ENCODE data around the gene DOCK10.
"Not testable (repeated sequence)": the region's sequence is repeated elsewhere in the genome, so short reads cannot be mapped to it uniquely, and the experiment has no call there.

DOCK10 gene

GRCh38 chr2:224919472-224920110 lies 122.7 kb downstream of the DOCK10 start:
- H2AFZ ChIP-seq (ENCODE audit: low read length) = no peak overlapping the region
- H3K14ac ChIP-seq (ENCODE audit: low read length) = peak overlapping the region; percentile 39
- H3K27ac ChIP-seq (replicated peaks; ENCODE audit: low read length) = no peak overlapping the region

GRCh38 chr2:224918626-224919471 lies 123.4 kb downstream of the DOCK10 start:
- Histone ChIP-seq H3K9ac (ENCODE audit: low read depth, low read length, poor library complexity) (peak overlapping the region; percentile 75), H3K9me3 (replicated peaks in 1 of 2; ENCODE audit: control insufficient read depth in 2 of 2, insufficient read depth in 1 of 2, low read depth in 1 of 2, low read length in 2 of 2) (peaks cover 0 to 12% of the 10 kb centered on the region in 2 donors), H4K8ac (ENCODE audit: low read depth, low read length) (peak overlapping the region; percentile 52), H2BK120ac (ENCODE audit: low read depth, low read length) (no peak overlapping the region), H3K4me2 (ENCODE audit: insufficient read depth, low read length, poor library complexity, severe bottlenecking) (no peak overlapping the region), H3K4me3 (ENCODE audit: low read length in 2 of 2) (peak overlapping the region in 1 of 2 donors; percentile 56), H2BK5ac (ENCODE audit: low read length) (no peak overlapping the region), H2AK5ac (ENCODE audit: low read depth, low read length) (no peak overlapping the region), H3K23ac (ENCODE audit: low read depth, low read length, poor library complexity) (peak overlapping the region; percentile 62), H3K4me1 (ENCODE audit: control insufficient read depth in 2 of 2, insufficient read depth in 1 of 2, low read depth in 1 of 2, low read length in 2 of 2) (peaks cover 0 to 5% of the 10 kb centered on the region in 2 donors), H3K14ac (ENCODE audit: low read length) (peak overlapping the region; percentile 39), H3K4ac (ENCODE audit: low read length) (peak overlapping the region; percentile 90), H3K27me3 (ENCODE audit: control insufficient read depth in 3 of 3, insufficient read depth in 3 of 3, low read depth in 1 of 3, low read length in 3 of 3) (peaks cover 0 to 7% (median 0%) of the 10 kb centered on the region in 3 experiments), H4K91ac (ENCODE audit: low read depth, low read length, poor library complexity) (peak overlapping the region; percentile 94), H2BK15ac (ENCODE audit: low read length) (peak overlapping the region; percentile 62), H2AFZ (ENCODE audit: low read length) (no peak overlapping the region), H3K27ac (replicated peaks; ENCODE audit: low read length) (no peak overlapping the region), H3K18ac (ENCODE audit: low read length) (peak overlapping the region; percentile 59), H2BK12ac (ENCODE audit: low read length) (peak overlapping the region; percentile 88), H3K36me3 (replicated peaks in 1 of 2; ENCODE audit: control insufficient read depth in 2 of 2, insufficient read depth in 2 of 2, low read length in 2 of 2) (peaks cover 0 to 5% of the 10 kb centered on the region in 2 donors), H3K79me1 (ENCODE audit: low read depth, low read length) (peaks cover 8% of the 10 kb centered on the region)
- DNase-seq (ENCODE audit: low spot score) = no peak
- WGBS, 2 donors (ENCODE audit: extremely low coverage in 2 of 2, insufficient read length in 2 of 2, insufficient replicate concordance in 1 of 2) = 100% methylated on average over 1 to 4 of the region's 4 CpGs

More at GRCh38 chr2:224919472-224920110, 122.7 kb downstream of the DOCK10 start:
- H3K4me2 ChIP-seq (ENCODE audit: insufficient read depth, low read length, poor library complexity, severe bottlenecking) = no peak overlapping the region
- peak overlapping the region; percentile 88 for H2BK12ac ChIP-seq (ENCODE audit: low read length)
- peak overlapping the region; percentile 6 for H3K23ac ChIP-seq (ENCODE audit: low read depth, low read length, poor library complexity)
- H3K36me3 ChIP-seq (replicated peaks in 1 of 2; ENCODE audit: control insufficient read depth in 2 of 2, insufficient read depth in 2 of 2, low read length in 2 of 2) = peaks cover 0 to 5% of the 10 kb centered on the region in 2 donors
- H2BK120ac ChIP-seq (ENCODE audit: low read depth, low read length) = no peak overlapping the region
- peak overlapping the region; percentile 59 for H3K18ac ChIP-seq (ENCODE audit: low read length)
- H2AK5ac ChIP-seq (ENCODE audit: low read depth, low read length) = no peak overlapping the region
- H2BK5ac ChIP-seq (ENCODE audit: low read length) = no peak overlapping the region
- peaks cover 0 to 12% of the 10 kb centered on the region in 2 donors for H3K9me3 ChIP-seq (replicated peaks in 1 of 2; ENCODE audit: control insufficient read depth in 2 of 2, insufficient read depth in 1 of 2, low read depth in 1 of 2, low read length in 2 of 2)
- peak overlapping the region; percentile 75 for H3K9ac ChIP-seq (ENCODE audit: low read depth, low read length, poor library complexity)
- peak overlapping the region; percentile 94 for H4K91ac ChIP-seq (ENCODE audit: low read depth, low read length, poor library complexity)
- no peak for DNase-seq (ENCODE audit: low spot score)
- peaks cover 0 to 7% (median 0%) of the 10 kb centered on the region in 3 experiments for H3K27me3 ChIP-seq (ENCODE audit: control insufficient read depth in 3 of 3, insufficient read depth in 3 of 3, low read depth in 1 of 3, low read length in 3 of 3)
- WGBS, 2 donors (ENCODE audit: extremely low coverage in 2 of 2, insufficient read length in 2 of 2, insufficient replicate concordance in 1 of 2) = 100% methylated on average over 2 to 3 of the region's 8 CpGs
- peak overlapping the region; percentile 70 for H4K8ac ChIP-seq (ENCODE audit: low read depth, low read length)
- peaks cover 8% of the 10 kb centered on the region for H3K79me1 ChIP-seq (ENCODE audit: low read depth, low read length)
- H3K4ac ChIP-seq (ENCODE audit: low read length) = peak overlapping the region; percentile 90
- H2BK15ac ChIP-seq (ENCODE audit: low read length) = peak overlapping the region; percentile 62
- peak overlapping the region in 1 of 2 donors; percentile 56 for H3K4me3 ChIP-seq (ENCODE audit: low read length in 2 of 2)
- peaks cover 0 to 5% of the 10 kb centered on the region in 2 donors for H3K4me1 ChIP-seq (ENCODE audit: control insufficient read depth in 2 of 2, insufficient read depth in 1 of 2, low read depth in 1 of 2, low read length in 2 of 2)

DNA sequence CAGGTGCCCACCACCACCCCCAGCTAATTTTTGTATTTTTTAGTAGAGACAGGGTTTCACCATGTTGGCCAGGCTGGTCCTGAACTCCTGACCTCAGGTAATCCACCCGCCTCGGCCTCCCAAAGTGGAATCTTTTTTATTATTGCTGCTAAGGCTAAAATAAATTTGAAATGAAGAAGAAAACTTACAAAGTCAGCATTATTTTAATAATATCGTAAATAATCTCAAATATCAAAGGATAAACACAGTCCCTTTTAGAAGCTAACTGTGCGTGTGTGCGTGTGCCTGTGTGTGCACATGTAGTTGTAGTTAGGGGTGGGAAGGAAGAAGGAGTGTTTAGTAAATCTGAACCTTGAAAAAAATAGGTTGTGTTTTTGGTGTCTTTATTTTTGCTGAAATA lies 125.0 kb downstream of the DOCK10 start:
- H3K4me2 ChIP-seq (ENCODE audit: insufficient read depth, low read length, poor library complexity, severe bottlenecking); H2BK12ac ChIP-seq (ENCODE audit: low read length); H4K8ac ChIP-seq (ENCODE audit: low read depth, low read length); DNase-seq (ENCODE audit: low spot score); H2BK15ac ChIP-seq (ENCODE audit: low read length); H3K4ac ChIP-seq (ENCODE audit: low read length); H3K27me3 ChIP-seq (ENCODE audit: control insufficient read depth in 3 of 3, insufficient read depth in 3 of 3, low read depth in 1 of 3, low read length in 3 of 3); H3K4me1 ChIP-seq (ENCODE audit: control insufficient read depth in 2 of 2, insufficient read depth in 1 of 2, low read depth in 1 of 2, low read length in 2 of 2); H3K9ac ChIP-seq (ENCODE audit: low read depth, low read length, poor library complexity); H3K23ac ChIP-seq (ENCODE audit: low read depth, low read length, poor library complexity); H3K27ac ChIP-seq (replicated peaks; ENCODE audit: low read length); H3K4me3 ChIP-seq (ENCODE audit: low read length in 2 of 2); H4K91ac ChIP-seq (ENCODE audit: low read depth, low read length, poor library complexity); H2AK5ac ChIP-seq (ENCODE audit: low read depth, low read length); H3K79me1 ChIP-seq (ENCODE audit: low read depth, low read length); H2BK120ac ChIP-seq (ENCODE audit: low read depth, low read length); H3K14ac ChIP-seq (ENCODE audit: low read length); H2BK5ac ChIP-seq (ENCODE audit: low read length); H3K18ac ChIP-seq (ENCODE audit: low read length); H2AFZ ChIP-seq (ENCODE audit: low read length); H3K36me3 ChIP-seq (replicated peaks in 1 of 2; ENCODE audit: control insufficient read depth in 2 of 2, insufficient read depth in 2 of 2, low read length in 2 of 2): not testable (repeated sequence)
- WGBS, 2 donors (ENCODE audit: extremely low coverage in 2 of 2, insufficient read length in 2 of 2, insufficient replicate concordance in 1 of 2) = no CpG with 5 or more reads among the region's 5 CpGs
- H3K9me3 ChIP-seq (replicated peaks in 1 of 2; ENCODE audit: control insufficient read depth in 2 of 2, insufficient read depth in 1 of 2, low read depth in 1 of 2, low read length in 2 of 2) = peaks cover 0 to 12% of the 10 kb centered on the region in 2 donors

DNA sequence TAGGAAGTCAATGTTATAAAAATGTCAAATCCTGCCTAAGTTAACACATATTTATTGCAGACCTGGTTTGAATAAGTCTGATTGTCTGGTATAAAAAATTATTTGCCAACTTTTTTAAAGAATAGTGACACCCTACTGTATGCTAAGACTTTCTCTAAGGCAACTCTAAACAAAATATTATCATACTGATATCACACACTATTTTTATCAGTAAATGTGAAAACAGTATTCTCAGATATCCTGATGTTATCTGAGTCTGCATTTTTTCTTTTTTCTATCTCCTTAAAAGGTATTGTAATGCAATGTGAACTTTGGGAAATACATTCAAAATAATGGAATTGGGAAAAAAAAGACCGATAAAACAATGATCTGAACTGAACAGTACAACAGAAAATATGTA lies 127.1 kb downstream of the DOCK10 start:
- no peak for DNase-seq (ENCODE audit: low spot score)
- peaks cover 0 to 12% of the 10 kb centered on the region in 2 donors for H3K9me3 ChIP-seq (replicated peaks in 1 of 2; ENCODE audit: control insufficient read depth in 2 of 2, insufficient read depth in 1 of 2, low read depth in 1 of 2, low read length in 2 of 2)
- WGBS, 2 donors (ENCODE audit: extremely low coverage in 2 of 2, insufficient read length in 2 of 2, insufficient replicate concordance in 1 of 2) = no CpG with 5 or more reads among the region's 1 CpG

More for the DNA sequence above, 127.1 kb downstream of the DOCK10 start:
- H2BK5ac ChIP-seq (ENCODE audit: low read length) = no peak overlapping the region
- no peak overlapping the region for H4K91ac ChIP-seq (ENCODE audit: low read depth, low read length, poor library complexity)
- no peak overlapping the region for H3K4ac ChIP-seq (ENCODE audit: low read length)
- no peak overlapping the region for H3K18ac ChIP-seq (ENCODE audit: low read length)
- no peak overlapping the region for H2BK15ac ChIP-seq (ENCODE audit: low read length)
- peaks cover 8% of the 10 kb centered on the region for H3K79me1 ChIP-seq (ENCODE audit: low read depth, low read length)
- H3K4me1 ChIP-seq (ENCODE audit: control insufficient read depth in 2 of 2, insufficient read depth in 1 of 2, low read depth in 1 of 2, low read length in 2 of 2) = peaks cover 7 to 10% of the 10 kb centered on the region in 2 donors
- H3K27me3 ChIP-seq (ENCODE audit: control insufficient read depth in 3 of 3, insufficient read depth in 3 of 3, low read depth in 1 of 3, low read length in 3 of 3) = peaks cover 0 to 7% (median 0%) of the 10 kb centered on the region in 3 experiments
- H3K23ac ChIP-seq (ENCODE audit: low read depth, low read length, poor library complexity) = no peak overlapping the region
- H3K4me2 ChIP-seq (ENCODE audit: insufficient read depth, low read length, poor library complexity, severe bottlenecking) = no peak overlapping the region
- no peak overlapping the region for H2BK120ac ChIP-seq (ENCODE audit: low read depth, low read length)
- no peak overlapping the region for H2BK12ac ChIP-seq (ENCODE audit: low read length)
- no peak overlapping the region for H3K9ac ChIP-seq (ENCODE audit: low read depth, low read length, poor library complexity)
- no peak overlapping the region for H3K14ac ChIP-seq (ENCODE audit: low read length)
- H3K36me3 ChIP-seq (replicated peaks in 1 of 2; ENCODE audit: control insufficient read depth in 2 of 2, insufficient read depth in 2 of 2, low read length in 2 of 2) = peaks cover 0 to 5% of the 10 kb centered on the region in 2 donors
- no peak overlapping the region for H2AK5ac ChIP-seq (ENCODE audit: low read depth, low read length)
- no peak overlapping the region for H2AFZ ChIP-seq (ENCODE audit: low read length)
- H3K4me3 ChIP-seq (ENCODE audit: low read length in 2 of 2) = no peak overlapping the region
- no peak overlapping the region for H3K27ac ChIP-seq (replicated peaks; ENCODE audit: low read length)
- no peak overlapping the region for H4K8ac ChIP-seq (ENCODE audit: low read depth, low read length)

All from neuronal stem cell (in vitro differentiated cells).